CD4-positive, alpha-beta T cell treated with Interferon gamma for 1 hour (primary cell): Measurements from ENCODE around the gene RETREG2.

Source experiments
- DNase-seq: peaks from one replicate; pipeline ENCODE4 v3.0.0-alpha.2; 2020

Gene RETREG2

DNA sequence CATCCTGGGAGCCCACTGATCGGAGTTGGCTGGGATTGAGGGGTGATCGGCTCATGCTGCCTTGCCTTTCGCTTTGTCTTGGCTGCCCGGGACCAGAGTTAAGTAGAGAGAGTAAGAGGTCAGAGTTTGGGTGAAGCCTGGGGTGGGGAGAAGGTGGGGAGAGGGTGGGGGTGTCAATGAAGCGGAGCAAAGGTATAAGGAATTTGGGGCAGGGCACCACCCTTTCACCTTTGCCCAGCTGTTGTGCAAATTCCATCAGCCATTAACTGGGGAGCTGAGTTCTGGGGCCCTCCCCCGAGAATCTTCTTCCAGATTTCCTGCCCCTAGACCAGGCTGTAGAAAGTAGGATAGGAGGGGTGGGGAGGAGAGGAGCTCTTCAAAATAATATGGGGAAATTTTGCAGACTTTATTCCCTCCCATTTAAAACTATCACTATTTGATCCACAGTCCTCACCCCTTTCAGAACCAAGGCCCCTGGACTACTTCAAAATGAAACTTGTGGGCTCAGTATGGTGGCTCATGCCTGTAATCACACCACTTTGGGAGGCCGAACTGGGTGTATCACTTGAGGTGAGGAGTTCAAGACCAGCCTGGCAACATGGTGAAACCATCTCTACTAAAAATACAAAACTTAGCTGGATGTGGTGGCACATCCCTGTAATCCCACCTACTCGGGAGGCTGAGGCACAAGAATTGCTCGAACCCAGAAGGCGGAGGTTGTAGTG lies 8.0 kb upstream of the RETREG2 start, which contains the start of gene SLC23A3:
SLC23A3 (minus strand) TSS at position 100 of the 725 bp plus-strand sequence; CDS start at position 55, 45 bp downstream.
- no peak for DNase-seq

DNA sequence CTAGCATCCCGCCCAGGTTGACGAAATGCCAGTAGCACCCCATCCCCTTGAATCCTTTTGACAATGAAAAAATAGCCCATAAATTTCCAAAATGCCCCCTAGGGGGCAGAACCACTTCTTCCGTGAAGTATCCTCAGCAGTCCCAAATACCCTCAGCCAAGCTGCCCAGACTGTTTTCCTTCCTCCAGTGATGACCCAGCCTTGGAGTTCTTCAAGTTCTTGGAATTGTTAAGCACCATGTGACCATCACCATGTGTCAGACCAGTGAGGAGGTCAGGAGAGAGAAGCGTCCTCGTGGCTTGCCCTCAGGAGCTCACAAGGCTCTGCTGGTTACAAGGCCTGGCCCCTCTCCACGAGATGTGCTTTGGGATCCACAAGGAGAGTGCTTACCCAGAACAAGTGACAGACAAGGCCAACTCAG lies 6.8 kb upstream of the RETREG2 start:
- no peak for DNase-seq

DNA sequence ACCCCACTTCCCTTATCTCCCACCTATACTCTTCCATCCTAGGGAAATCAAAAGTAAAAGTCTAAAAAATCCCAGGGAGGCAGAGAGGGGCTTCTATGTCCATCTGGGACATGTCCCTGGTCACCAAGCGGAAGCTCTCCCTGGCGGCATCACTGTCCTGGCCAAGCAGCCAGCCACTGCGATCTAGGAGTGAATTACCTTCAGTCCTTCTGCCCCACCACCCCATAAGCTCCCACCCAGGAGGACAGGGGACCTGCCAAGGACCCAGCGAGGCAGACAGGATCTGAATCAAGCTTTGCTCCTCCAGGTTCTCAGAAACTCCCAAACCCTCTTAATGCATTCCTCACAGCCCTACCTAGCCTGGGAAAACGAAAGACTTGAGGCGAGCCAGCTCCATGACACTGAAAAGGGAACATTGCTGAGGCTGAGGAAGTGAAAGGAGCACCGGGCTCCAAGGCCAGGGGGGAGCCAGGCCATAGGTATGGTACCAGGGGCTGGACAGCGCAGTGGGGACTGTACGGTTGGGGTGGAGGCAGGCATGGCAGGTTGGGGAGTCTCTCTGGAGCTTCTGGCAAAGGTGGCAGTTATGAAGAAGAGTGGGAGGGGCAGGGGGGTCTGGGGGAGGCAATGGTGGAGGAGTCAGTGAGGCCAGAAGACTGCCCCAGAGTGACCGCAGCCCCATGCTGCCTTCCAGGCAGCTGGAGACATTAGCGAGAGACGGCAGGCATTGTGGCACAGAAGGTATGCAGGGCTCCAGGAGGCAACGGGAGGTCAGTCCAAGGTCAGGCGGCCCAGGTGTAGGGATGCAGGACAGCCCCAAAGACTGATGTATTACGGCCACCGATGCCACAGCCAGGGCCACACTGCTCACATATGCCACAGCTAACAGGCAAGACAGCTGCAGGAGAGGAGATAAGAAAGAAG lies 5.6 kb upstream of the RETREG2 start:
- DNase-seq = no peak

DNA sequence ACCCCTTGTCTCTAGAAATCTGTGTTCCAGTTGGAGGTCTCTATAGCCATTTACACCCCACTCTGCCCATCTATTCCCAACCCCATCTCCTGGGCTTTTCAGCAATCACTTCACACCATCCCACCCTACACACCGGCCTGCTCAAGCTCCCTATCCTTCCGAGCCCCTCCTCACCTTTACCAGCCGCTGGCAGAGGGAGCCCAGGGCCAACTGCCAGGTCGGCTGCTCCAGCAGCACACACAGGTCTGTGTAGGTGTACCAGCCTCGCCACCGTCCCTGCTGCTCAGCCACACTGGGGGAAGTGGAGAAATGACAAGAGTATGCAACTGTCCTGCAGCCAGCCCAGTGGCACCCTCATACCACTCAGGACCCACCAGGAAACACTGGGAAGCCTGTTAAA lies 4.9 kb upstream of the RETREG2 start:
- DNase-seq = no peak

DNA sequence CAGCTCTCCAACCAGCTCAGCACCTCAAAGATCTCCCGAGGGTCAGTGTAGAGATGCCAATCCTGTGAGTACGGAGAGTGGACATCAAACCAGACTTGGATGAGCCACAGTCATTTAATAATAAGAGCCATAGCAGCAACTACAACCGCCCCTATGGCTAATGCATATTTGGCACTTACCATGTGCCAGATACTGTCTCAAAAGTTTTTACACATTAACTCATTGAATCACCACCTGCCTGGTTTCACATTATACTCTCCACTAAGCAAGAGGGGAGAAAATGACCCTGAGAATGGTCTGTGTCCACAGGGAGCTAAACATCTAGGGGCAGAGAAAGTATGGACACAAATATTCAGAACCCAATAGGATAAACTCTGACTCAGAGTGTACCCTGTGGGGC lies 3.9 kb upstream of the RETREG2 start:
- DNase-seq = no peak

GRCh38 chr2:219174801-219175200 lies 3.3 kb upstream of the RETREG2 start:
- DNase-seq = no peak

DNA sequence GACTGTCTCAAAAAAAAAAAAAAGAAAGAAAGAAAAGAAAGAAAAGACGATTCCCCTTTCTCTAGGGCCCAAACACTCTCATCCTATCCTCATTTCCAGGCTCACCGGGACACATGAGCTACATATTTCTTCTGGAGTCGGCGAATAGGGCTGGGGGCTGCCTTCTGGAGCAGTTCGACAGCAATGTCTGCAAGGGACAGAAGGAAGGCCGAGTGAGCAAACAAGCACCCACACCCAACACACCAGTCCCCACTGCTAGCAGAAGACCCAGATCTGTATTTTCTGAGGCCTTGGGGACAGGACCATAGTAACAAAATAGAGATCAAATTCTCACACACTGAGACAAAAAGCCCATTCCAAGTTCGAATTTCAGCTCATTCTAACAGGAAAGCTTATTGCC lies 2.6 kb upstream of the RETREG2 start:
- DNase-seq = no peak

DNA sequence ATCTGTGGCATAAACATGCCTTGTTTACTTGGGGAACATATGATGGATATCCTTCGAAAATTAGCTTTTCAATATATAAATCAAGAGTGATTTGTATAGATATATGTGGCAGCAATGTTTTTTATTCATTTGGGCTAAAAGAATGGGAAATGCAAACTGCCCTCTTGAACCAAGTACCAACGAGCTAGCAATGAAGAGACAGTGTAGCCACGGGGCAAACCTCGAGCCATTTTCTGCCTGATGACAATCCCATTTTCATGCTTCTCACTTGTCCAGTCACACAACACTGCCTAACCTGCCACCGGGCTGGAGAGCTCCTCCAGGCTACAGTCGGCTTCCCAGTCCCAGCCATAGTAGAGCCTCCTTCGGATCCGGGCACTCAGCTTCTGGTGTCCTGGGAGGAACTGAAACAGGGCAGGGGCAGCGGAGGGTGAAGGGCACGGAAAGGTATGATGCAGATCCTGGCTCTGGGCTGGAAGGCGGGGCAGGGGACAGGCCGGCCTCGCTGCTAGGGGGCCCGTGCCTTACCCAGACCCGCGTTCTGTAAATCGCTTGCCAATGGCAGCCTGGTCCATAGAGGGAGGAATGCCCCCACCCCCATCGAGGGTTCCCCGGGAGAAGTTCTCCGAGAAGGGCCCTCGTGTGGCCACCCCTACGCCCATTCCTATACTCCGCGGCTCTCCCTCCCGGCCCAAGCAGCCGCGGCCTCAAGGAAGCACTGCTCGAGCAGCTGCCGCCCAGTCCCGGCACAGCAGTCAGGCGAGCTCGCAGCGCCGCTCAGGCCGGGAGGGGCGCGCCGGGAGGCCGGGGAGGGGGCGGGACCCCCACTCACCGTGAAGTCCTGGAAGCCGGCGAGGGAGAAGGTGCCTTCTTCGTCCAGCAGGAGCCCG lies 1.9 kb upstream of the RETREG2 start:
- DNase-seq = peak; percentile 64

GRCh38 chr2:219176818-219177551 lies 1.1 kb upstream of the RETREG2 start, which contains the start of gene CNPPD1:
CNPPD1 (minus strand) TSS chr2:219176925; CDS start chr2:219176828, 97 bp downstream.
- peak; percentile 88 for DNase-seq

- no peak for DNase-seq
Observed at GRCh38 chr2:219178377-219179175, 501 bp downstream of the RETREG2 start.

- DNase-seq = no peak
Observed at GRCh38 chr2:219179601-219180465, 1.8 kb downstream of the RETREG2 start.

- DNase-seq = no peak
Observed at GRCh38 chr2:219180961-219181360, 2.9 kb downstream of the RETREG2 start.

GRCh38 chr2:219181531-219181930 lies 3.5 kb downstream of the RETREG2 start:
- DNase-seq = no peak

- DNase-seq = no peak
Observed at GRCh38 chr2:219182331-219183150, 4.5 kb downstream of the RETREG2 start.

DNA sequence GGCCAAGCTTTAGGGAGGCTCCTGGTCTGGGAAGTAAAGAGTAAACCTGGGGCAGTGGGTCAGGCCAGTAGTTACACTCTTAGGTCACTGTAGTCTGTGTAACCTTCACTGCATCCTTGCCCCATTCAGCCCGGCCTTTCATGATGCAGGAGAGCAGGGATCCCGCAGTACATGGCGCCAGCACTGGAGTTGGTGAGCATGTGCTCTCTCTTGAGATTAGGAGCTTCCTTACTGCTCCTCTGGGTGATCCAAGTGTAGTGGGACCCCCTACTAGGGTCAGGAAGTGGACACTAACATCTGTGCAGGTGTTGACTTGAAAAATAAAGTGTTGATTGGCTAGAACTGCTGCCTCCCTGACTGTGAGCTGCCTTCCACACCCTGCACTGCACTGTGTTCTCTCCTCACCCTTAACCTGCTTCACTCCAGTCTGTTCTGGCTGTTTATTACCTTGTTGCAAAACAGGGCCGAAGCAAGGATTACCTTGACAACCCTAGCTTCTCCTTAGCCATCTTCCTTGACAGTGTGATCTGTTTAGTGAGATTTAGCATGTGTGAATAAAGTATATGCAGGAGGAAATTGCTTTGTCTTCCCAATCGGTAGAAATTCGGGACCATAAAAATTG lies 5.2 kb downstream of the RETREG2 start:
- DNase-seq = no peak

GRCh38 chr2:219184121-219184520 lies 6.0 kb downstream of the RETREG2 start:
- DNase-seq = no peak

DNA sequence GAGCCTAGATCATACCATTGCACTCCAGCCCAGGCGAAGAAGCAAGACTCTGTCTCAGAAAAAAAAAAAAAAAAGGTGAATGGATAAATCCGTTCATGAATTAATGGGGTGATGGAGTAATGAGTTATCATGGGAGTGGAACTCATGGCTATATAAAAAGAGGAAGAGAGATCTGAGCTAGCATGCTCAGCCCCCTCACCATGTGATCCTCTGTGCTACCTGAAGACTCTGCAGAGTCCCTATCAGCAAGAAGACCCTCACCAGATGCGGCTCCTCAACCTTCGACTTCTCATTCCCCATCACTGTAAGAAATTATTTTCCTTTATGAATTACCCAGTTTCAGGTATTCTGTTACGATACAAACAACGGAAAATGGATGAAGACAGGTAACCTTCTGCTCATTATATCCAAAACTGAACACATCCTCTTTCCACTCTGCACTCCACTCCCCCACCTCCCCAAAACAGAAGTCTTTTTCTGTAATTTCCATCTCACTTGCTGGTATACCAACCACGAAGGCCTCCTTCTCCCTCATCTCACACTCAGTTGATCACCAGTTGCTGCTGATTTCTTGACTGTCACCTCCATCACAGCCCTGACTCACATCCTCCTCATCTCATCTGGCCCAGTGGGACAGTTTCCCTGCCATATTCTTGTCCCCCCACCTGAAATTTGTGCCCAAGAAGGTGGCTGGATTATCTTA lies 8.8 kb downstream of the RETREG2 start:
- no peak for DNase-seq

DNA sequence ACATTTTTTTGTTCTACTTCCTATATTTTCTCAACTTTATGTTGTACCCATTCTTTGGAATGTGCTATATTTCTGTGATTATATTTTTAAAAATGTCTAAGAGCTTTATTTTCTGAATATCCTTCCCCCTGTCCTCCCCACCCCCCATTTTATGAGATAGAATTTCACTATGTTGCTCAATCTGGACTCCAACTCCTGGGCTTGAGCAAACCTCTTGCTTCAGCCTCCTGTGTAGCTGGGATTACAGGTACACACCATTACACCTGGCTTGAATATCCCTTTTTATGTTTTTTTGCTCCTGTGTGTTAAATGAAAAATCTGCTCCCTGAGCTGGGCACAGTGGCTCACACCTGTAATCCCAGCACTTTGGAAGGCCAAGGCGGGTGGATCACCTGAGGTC lies 19.3 kb downstream of the RETREG2 start:
- DNase-seq = no peak
